GM12801 (cell line): ENCODE results near the gene FAM117A.

Experiments
- CTCF ChIP-seq: IDR thresholded peaks from one replicate; pipeline ENCODE4 v1.5.1; 2011; ENCODE audit warnings: control low read depth; ENCODE audit not compliant: insufficient read length; ENCODE audit errors: extremely low read depth

FAM117A gene

GRCh38 chr17:49707608-49708514 lies 56.1 kb downstream of the FAM117A start, which contains the start of gene SLC35B1:
TSS of gene SLC35B1 (minus strand) at chr17:49707964. CDS start at chr17:49707833, 131 bp downstream.
- peak; percentile 88 for TF ChIP-seq CTCF

- TF ChIP-seq CTCF = no peak
Observed at GRCh38 chr17:49707246-49707607, 56.7 kb downstream of the FAM117A start.

- no peak for TF ChIP-seq CTCF
Observed at GRCh38 chr17:49705254-49705653, 58.7 kb downstream of the FAM117A start.

- TF ChIP-seq CTCF = no peak
Observed at GRCh38 chr17:49703557-49704277, 60.2 kb downstream of the FAM117A start.

GRCh38 chr17:49700960-49701359 lies 63.0 kb downstream of the FAM117A start:
- TF ChIP-seq CTCF = no peak

GRCh38 chr17:49699966-49700575 lies 63.9 kb downstream of the FAM117A start:
- no peak for TF ChIP-seq CTCF

GRCh38 chr17:49698005-49698404 lies 65.9 kb downstream of the FAM117A start:
- TF ChIP-seq CTCF = no peak
